GM12874 (cell line): ENCODE results near the gene C1orf56.

Experiments used
- CTCF ChIP-seq: IDR thresholded peaks from 2 replicates; pipeline ENCODE4 v1.5.1; 2011; ENCODE audit warnings: low read depth, mild to moderate bottlenecking, control low read depth, low read length, moderate library complexity; ENCODE audit not compliant: insufficient read depth

C1orf56 gene

GRCh38 chr1:151065089-151065645 lies 17.6 kb downstream of the C1orf56 start:
- no peak for TF ChIP-seq CTCF

GRCh38 chr1:151067185-151067584 lies 19.6 kb downstream of the C1orf56 start:
- no peak for TF ChIP-seq CTCF

- TF ChIP-seq CTCF: no peak
Measured at GRCh38 chr1:151069103-151069486, 21.5 kb downstream of the C1orf56 start.

GRCh38 chr1:151070474-151071276 lies 23.1 kb downstream of the C1orf56 start, which contains the start of gene GABPB2:
TSS of gene GABPB2 (plus strand) at chr1:151070761. CDS start at chr1:151088190, 17,429 bp downstream.
- TF ChIP-seq CTCF: peak; percentile 99

- TF ChIP-seq CTCF: no peak
Measured at GRCh38 chr1:151072224-151072623, 24.7 kb downstream of the C1orf56 start.

GRCh38 chr1:151085953-151086559 lies 38.5 kb downstream of the C1orf56 start:
- TF ChIP-seq CTCF: no peak

- no peak for TF ChIP-seq CTCF
Measured at GRCh38 chr1:151098126-151098525, 50.6 kb downstream of the C1orf56 start.
